HepG2 (cell line): ENCODE data around the gene C5orf15. TPM values are rescaled to one million over a fixed set of nuclear protein-coding genes. Genes with fewer than 3 reads are reported as not detected.

Experiments used
- ARNT2 ChIP-seq: sonication (generic); formaldehyde crosslinking; IDR thresholded peaks from 2 replicates; pipeline ENCODE4 v1.8.0; 2022; ENCODE audit warnings: mild to moderate bottlenecking, low read depth, missing genetic modification reagents, moderate library complexity
- FIP1L1 ChIP-seq: fragments of 200-400 bp; formaldehyde crosslinking; IDR thresholded peaks from 2 replicates; pipeline ENCODE4 v1.6.1; 2018; ENCODE audit warnings: low read depth, mild to moderate bottlenecking, low read length, moderate library complexity, borderline replicate concordance; ENCODE audit not compliant: insufficient read depth
- FOXP4 ChIP-seq: sonication (generic); formaldehyde crosslinking; IDR thresholded peaks from 2 replicates; pipeline ENCODE4 v1.4.0; 2020; ENCODE audit warnings: missing genetic modification reagents
- HDAC6 ChIP-seq: fragments of 200-600 bp; sonication (generic); IDR thresholded peaks from 2 replicates; pipeline ENCODE4 v1.7.0; 2017; ENCODE audit warnings: mild to moderate bottlenecking, antibody characterized with exemption, low read length, low read depth
- IKZF4 ChIP-seq: sonication (generic); formaldehyde crosslinking; IDR thresholded peaks from 2 replicates; pipeline ENCODE4 v1.5.1; 2020; ENCODE audit warnings: borderline replicate concordance, mild to moderate bottlenecking, low read depth, missing genetic modification reagents; ENCODE audit errors: not compliant biosample characterization
- LRRFIP1 ChIP-seq: sonication (generic); formaldehyde crosslinking; conservative IDR thresholded peaks from 2 replicates; pipeline ENCODE4 v1.4.0; 2020; ENCODE audit warnings: missing genetic modification reagents
- MTA1 ChIP-seq: sonication (generic); formaldehyde crosslinking; IDR thresholded peaks from 2 replicates; pipeline ENCODE4 v1.4.0; 2020; ENCODE audit warnings: missing genetic modification reagents, mild to moderate bottlenecking, borderline replicate concordance
- PLRG1 ChIP-seq: fragments of 450-650 bp; conservative IDR thresholded peaks from 2 replicates; pipeline ENCODE4 v1.6.1; 2016
- RNF2 ChIP-seq: fragments of 450-650 bp; conservative IDR thresholded peaks from 2 replicates; pipeline ENCODE4 v1.6.1; 2016; ENCODE audit warnings: low read depth
- RXRA ChIP-seq: sonication (generic); formaldehyde crosslinking; IDR thresholded peaks from 2 replicates; pipeline ENCODE4 v1.5.1; 2020; ENCODE audit warnings: missing genetic modification reagents
- RXRB ChIP-seq: IDR thresholded peaks from 2 replicates; pipeline ENCODE4 v1.6.1; 2016; ENCODE audit warnings: borderline replicate concordance, missing genetic modification reagents, missing compliant biosample characterization
- SMAD9 ChIP-seq: sonication (generic); formaldehyde crosslinking; IDR thresholded peaks from 2 replicates; pipeline ENCODE4 v1.5.1; 2020; ENCODE audit warnings: mild to moderate bottlenecking, missing genetic modification reagents
- ZBTB34 ChIP-seq: sonication (generic); formaldehyde crosslinking; IDR thresholded peaks from 2 replicates; pipeline ENCODE4 v1.8.0; 2022; ENCODE audit warnings: mild to moderate bottlenecking, missing genetic modification reagents
- ZBTB37 ChIP-seq: sonication (generic); formaldehyde crosslinking; IDR thresholded peaks from 2 replicates; pipeline ENCODE4 v1.4.0; 2020; ENCODE audit warnings: mild to moderate bottlenecking, missing genetic modification reagents
- ZBTB39 ChIP-seq: sonication (generic); formaldehyde crosslinking; IDR thresholded peaks from 2 replicates; pipeline ENCODE4 v1.5.0; 2020; ENCODE audit warnings: missing genetic modification reagents
- ZNF17 ChIP-seq: sonication (generic); formaldehyde crosslinking; IDR thresholded peaks from 2 replicates; pipeline ENCODE4 v1.5.0; 2020; ENCODE audit warnings: mild to moderate bottlenecking, missing genetic modification reagents
- ZNF230 ChIP-seq: sonication (generic); formaldehyde crosslinking; IDR thresholded peaks from 2 replicates; pipeline ENCODE4 v1.4.0; 2020; ENCODE audit warnings: mild to moderate bottlenecking, missing genetic modification reagents
- ZNF3 ChIP-seq: IDR thresholded peaks from 2 replicates; pipeline ENCODE4 v1.7.0; 2017; ENCODE audit warnings: inconsistent platforms
- ZNF674 ChIP-seq: sonication (generic); formaldehyde crosslinking; IDR thresholded peaks from 2 replicates; pipeline ENCODE4 v1.5.0; 2020; ENCODE audit warnings: low read depth, mild to moderate bottlenecking, missing genetic modification reagents
- polyA plus RNA-seq, 8 experiments: library from polyadenylated mRNA; depleted of rRNA in 3 of 8; stranded (reverse) in 7 of 8; unstranded in 1 of 8; fragments of >200 nt; fragmentation: Illumina TruSeq in 4 of 8; extraction: Trizol in 4 of 8; gene quantifications; 2 replicates each; pipeline versions ENCODE4 v1.2.1 to v1.2.3, GENCODE V29; 2011 to 2016; ENCODE audit warnings: low read depth in 4 of 8, missing spikeins in 1 of 8, mixed read lengths in 1 of 8; ENCODE audit not compliant: insufficient read depth in 1 of 8
- total RNA-seq, 5 experiments: library from RNA; depleted of rRNA; stranded (reverse); fragments of >200 nt; fragmentation: Illumina TruSeq; extraction: Trizol; gene quantifications; 2 replicates each; pipeline ENCODE4 v1.2.3, GENCODE V29; 2016; ENCODE audit warnings: low read depth in 1 of 5

C5orf15 gene
- total and polyA plus RNA-seq, 2 of the 13 experiments (the other 11 are each of a cell fraction or from before 2014, with no cell fraction given): 58.5 to 82.7 TPM

GRCh38 chr5:133968204-133968980, at the start of gene C5orf15 (continued):
- TF ChIP-seq ZNF17 (CRISPR knock-in tag) (no peak), SMAD9 (peak; percentile 58; the same call in 1 of the 2 replicates), HDAC6 (no peak), MTA1 (peak; percentile 70; the same call in 1 of the 2 replicates), ZNF674 (CRISPR knock-in tag) (no peak), ZBTB34 (CRISPR knock-in tag) (0 out of 2 replicates have a peak, but pooled peaks have one; percentile 37), FOXP4 (CRISPR knock-in tag) (peak; percentile 26; the same call in 1 of the 2 replicates), RXRA (CRISPR knock-in tag) (peak; percentile 78; the same call in 1 of the 2 replicates), ZNF230 (CRISPR knock-in tag) (0 out of 2 replicates have a peak, but pooled peaks have one; percentile 52), FIP1L1 (no peak), ZNF3 (CRISPR knock-in tag) (no peak), ZBTB37 (0 out of 2 replicates have a peak, but pooled peaks have one; percentile 17), RNF2 (no peak), IKZF4 (CRISPR knock-in tag) (peak; percentile 72), RXRB (CRISPR knock-in tag) (peak; percentile 57), ZBTB39 (CRISPR knock-in tag) (no peak), LRRFIP1 (CRISPR knock-in tag) (no peak), PLRG1 (no peak), ARNT2 (CRISPR knock-in tag) (peak; percentile 47; the same call in 1 of the 2 replicates)
